HepG2 (cell line): ENCODE results near the gene NOS1.

ENCODE experiments used
- KLF6 ChIP-seq: IDR thresholded peaks from 2 replicates; pipeline ENCODE4 v1.8.0; 2016; ENCODE audit warnings: missing biosample characterization, missing genetic modification reagents
- MNT ChIP-seq: fragments of 450-650 bp; IDR thresholded peaks from 2 replicates; pipeline ENCODE4 v1.6.1; 2016

DNA sequence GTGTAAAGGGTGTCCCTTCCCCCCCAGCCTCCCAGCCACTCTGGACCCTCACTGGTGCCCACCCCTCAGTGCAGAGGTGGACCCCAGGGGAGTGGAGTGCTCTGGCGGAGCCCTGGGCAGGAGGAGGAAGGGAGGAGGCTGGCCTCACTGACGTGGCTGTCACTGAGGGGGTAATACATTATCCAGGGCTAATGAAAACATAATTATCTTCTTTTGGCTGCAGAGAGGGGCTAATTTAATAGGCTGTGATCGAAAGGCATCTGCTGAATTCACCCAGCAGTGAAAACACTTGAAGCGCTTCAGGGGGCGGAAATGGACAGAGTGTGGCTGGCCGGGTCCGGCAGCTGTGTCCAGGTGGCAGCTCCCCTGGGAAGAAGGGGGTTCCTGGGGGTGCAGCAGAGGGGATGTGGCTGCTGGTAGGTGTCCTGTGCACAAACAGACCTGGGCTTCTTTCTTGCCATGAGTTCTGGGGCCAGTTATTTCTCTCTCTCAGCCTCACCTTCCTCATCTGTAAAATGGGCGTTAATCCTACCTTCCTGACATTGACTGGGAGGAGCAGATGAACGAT lies 3.7 kb upstream of the NOS1 start:
- no peak for TF ChIP-seq MNT
- TF ChIP-seq KLF6 (CRISPR knock-in tag) = no peak
